Right renal pelvis (tissue), 4 donors: ENCODE data around the gene ADRA1B. TPM values are rescaled to one million over a fixed set of nuclear protein-coding genes. Genes with fewer than 3 reads are reported as not detected.

Source experiments
- DNase-seq, 4 donors: peaks; one replicate each; pipeline ENCODE4 v3.0.0-alpha.2; 2013; ENCODE audit warnings: low read depth in 4 of 4, low spot score in 3 of 4, missing footprints in 1 of 4
- polyA plus RNA-seq, 4 donors: library from polyadenylated mRNA; unstranded; fragments of 120-200 nt; gene quantifications; one replicate each; pipeline ENCODE4 v1.2.1, GENCODE V29; 2013; ENCODE audit not compliant: insufficient read length in 4 of 4

ADRA1B gene
- polyA plus RNA-seq, 4 donors, result 2.4 to 3.1 (median 3.0) TPM

DNA sequence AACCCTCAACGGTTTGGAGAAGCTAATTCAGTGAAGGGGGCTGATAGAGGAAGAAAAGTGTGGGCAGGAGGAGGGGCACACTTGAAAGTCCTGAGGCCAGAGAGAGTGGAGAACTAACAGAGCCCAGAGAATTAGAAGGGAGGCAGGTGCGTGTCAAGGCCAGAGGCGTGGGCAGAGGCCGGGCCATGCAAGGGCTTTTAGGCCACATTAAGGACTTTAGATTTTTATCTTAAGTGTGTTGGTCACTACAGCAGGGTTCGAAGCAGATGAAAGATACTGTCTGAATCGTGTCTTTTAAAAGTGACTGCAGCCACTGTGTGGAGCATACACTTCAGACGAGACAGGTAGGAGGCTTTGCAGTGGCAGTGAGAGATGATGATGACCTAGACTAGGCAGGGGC, 6.7 kb downstream of the ADRA1B start:
- DNase-seq, result no peak

DNA sequence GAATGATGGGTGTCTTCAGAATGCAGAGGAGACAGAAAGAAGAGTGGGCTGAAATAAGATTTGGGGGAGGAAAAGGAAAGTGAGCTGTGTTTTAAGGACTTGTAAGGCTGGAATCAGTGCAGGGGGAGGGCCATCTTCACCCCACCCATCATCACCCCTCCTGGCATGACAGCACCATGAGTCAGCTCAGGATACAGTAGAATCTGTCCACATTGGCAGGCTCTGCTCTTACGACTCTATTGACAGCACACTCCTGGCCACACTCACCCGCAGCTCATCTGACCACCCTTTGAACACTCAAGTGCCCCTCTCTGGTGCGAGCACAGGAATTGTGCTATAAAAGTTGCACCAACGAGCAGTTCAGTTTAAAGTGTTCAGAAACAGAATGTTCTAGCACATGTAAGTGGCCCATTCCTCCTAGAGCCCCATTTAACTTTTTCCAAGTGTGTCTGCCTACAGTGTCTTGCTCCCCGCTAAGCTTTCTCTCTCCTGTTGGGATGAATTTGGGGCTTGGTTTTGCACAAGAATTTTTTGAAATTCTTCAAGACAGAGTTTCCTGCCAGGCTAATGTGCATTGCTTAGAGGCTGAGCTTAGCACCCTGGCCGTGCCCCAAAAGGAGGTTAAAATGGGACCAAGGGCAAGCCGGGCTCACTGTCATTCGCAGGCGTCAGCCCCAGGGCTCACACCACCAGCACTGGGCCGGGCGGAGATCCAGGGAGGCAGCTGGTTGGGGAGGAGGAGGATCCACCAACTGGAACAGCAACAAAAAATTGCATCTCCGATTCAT, 12.0 kb downstream of the ADRA1B start:
- DNase-seq, result no peak

DNA sequence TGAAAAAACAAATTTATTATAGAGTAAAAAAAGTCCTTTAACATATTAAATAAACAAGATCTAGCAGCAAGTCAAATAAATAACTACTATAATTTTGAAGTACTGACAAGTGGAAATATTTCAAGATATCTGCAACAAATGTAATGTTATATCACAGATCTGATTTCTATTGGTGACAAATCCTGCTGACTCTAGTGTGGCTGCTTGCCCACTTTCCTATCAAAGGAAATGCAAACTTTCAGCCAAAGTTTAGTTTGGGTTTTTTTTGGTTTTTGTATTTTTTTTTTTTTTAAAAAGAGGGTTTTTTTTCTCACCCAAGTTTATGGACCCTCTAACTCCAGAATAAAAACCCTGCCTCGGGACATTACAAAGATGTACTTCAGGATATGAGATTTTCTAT, 12.9 kb downstream of the ADRA1B start:
- DNase-seq, result no peak

DNA sequence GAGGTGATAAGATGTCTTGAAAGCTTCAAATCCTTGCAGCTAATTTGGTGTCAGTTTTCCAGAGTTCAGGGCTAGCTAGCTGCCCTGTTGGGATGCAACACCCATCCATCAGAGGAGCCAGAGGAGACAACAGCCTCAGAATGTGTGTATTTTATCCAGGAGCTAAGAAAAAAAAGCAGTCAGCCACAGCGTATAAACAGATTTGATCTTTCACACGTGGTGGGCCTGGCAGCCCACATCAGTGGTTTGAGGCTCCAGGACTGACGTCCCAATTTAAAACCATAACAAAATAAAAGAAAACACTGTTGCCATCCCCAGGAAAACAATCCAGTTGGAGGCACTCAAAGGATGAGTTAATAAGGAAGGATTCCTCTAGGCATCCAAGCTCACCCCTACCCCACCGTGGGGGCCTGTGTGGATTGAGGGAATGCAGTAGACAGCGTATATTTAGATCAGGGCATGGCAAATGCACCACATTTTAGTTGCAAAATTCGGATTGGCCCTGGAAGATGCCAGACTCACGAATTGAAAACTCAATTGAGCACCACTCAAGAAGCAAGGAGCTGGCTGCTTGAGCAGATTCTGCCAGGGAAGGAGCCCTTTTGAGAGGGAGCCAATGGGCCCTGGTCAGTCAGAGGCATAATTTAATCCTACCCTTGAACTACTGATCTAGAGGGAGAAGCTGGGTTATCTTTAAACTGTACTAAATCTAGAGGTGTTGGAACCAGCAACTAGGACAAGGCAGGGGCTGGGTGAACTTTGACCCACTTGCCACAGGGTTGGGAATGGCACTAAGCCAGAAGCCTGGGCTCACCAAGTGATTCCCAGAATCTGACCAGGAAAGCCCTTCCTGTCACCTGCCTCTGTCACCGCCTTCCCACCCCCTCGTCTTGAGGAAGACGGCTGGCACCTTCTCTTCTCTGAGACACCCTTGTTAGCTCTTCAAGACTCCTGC, 17.5 kb downstream of the ADRA1B start:
- DNase-seq, result no peak

DNA sequence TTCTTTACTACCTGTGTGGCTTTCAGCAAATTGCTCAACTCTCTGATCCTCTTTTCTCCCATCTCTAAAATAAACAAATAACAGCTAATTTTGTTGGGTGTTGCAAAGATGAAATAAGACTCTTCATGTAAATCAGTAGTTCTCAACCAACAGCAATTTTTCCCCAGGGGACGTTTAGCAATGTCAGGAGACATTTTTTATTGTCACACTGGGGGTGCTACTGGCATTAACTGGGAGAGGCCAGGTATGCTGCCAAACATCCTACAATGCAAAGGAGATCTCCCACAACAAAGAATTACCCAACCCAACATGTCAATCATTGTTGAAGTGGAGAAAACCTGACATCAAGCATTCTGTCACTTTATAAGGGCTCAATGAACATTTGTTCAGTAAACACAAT, 19.7 kb downstream of the ADRA1B start:
- DNase-seq, result no peak

DNA sequence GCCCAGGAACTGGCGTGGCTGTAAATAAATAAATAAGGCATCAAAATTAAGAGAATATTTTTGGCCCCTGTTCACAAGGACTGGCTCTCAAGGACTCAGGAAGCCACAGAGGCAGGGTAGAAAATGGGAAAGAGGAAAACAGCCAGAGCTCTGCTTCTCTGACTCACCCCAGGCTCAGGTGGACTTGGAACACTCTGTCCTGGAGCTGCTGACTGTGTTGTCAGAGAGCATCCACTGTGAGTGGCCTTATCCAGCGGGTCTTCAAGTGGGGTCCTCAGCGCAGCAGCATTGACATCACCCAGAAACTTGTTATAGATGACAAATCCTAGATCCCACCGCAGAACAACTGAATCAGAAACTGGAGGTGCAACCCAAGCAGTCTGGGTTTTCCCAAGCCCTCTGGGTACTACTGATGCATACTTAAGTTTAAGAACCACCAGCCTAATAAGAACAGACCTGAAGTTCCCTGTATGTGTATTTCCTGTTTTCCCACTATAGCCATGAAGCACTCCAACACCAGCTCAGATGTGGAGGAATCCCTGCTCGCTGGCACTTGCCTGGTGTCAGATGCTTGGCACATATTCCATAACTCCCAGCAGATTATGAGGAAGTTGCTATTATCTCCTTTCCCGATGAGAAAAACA, 20.5 kb downstream of the ADRA1B start:
- no peak for DNase-seq

DNA sequence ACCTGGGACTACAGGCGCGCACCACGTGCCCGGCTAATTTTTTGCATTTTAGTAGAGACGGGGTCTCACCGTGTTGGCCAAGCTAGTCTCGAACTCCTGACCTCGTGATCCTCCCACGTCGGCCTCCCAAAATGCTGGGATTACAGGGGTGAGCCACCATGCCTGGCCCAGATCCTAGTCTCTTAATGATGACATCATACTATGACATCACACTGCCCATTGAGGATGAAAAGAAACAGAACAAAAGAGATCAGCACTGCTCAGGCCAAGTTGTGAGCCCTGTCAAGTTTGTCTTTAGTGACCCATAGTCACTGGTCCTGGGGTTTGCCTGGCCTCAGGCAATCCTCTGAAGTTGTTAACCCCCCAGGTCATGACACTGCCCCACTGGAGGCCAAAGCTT, 21.3 kb downstream of the ADRA1B start:
- DNase-seq, result no peak

DNA sequence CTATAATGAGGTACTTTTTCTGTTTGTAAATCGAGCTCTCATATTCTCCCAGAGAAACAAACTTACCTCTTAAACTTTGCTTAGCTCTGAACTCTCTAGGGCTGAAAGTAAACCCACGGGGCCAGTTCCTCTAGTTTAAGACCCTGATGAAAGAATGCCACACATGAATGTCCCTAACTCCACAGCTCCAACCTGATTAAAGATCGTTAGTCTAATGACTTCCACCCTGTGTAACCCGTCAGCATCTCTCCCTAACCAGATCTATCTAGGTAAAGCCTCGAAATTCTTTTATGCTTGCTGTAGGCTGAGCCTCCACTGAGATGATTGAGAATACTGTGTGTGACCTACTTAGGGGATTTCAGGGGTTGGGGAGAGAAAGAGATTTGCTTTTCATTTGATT, 27.0 kb downstream of the ADRA1B start:
- DNase-seq, result no peak

DNA sequence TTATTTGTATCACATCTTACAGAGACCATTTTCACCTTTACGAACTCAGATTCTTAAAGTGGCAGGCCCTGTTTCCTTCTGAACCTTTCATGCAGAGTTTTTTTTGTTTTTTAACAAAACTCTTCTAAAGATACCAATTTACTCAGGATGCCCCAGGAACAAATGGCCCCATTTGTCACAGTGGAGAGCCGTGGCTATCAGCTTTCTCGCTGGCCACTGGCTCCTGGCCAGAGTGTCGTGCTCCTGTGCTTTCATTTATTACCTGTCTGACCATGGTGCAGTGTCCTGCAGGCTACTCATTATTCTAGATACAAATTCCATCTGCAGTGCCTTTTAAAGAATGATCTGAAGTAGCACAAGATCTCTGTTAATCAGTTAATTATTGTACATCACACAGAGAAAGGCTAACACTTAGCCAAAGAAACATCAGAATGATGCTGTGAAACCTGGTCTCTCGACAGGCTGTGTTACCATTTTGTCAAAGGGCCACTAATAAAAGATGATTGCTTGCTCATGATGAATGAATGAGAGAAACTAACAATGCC, 27.8 kb downstream of the ADRA1B start:
- no peak for DNase-seq

DNA sequence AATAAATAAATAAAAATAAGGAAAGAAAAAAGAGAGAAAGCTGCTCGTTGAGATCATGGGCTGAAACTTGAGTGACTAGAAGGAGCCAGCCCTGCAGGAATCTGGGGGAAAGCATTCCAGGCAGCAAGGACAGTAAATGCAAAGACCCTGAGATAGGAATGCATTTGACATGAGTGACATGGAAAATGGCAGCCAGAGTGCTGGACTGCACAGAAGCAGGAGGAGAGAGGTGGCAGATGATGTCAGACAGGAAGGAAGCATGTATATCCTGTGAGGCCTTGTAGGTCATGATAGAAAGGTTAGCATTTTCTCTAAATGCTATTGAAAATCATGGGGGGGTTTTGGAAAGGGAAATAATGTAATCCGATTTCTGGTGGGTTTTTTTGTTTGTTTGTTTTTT, 29.1 kb downstream of the ADRA1B start:
- DNase-seq, result no peak

DNA sequence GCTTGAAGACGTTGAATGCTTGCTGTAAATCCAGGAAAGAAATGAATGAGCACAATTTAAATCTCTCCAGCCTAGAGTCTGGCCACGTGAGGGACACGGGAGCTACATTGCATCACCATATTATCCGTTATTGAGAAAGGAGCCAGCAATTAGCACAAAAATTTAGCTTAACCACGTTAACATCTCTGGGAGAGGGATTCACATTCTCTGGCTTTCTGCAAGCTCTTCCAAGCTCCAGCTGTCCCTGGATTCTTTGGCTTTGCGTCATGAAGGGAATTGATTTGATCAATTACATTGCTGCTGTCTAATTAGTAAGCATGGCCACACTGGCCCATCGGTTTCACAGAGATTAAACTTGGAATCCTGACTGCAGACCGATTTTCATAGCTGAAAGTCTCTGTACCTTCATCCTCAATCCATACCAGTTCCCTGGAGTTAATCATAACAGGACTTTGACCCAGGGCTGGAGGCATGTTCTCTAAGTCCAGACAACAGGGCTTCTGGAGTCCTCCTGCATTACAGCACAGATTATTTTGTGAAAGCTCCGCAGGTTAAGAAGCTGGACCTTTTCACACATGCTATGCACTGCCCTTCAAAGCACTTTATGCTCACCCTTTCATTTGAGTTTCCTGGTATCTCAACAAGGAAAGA, 31.6 kb downstream of the ADRA1B start:
- DNase-seq, result no peak

DNA sequence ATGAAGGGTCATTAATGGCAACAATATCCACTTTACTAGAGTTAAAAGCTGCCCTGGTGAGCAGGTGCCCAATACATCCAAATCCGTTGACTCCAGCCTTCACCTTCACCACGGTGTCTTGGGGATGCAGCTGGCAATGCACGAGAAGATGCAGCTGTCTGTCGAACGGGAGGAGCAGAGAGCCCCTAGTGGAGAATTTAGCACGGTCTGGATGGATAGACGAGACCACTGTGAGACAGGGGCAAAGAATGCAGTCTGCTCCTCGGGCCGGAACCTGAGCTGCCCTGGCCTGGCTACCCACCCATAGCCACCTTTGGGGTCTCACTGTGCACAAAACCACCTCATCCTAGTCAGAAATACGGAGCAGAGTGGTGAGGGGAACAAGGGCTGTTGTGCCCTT, 35.1 kb downstream of the ADRA1B start:
- DNase-seq, result no peak

DNA sequence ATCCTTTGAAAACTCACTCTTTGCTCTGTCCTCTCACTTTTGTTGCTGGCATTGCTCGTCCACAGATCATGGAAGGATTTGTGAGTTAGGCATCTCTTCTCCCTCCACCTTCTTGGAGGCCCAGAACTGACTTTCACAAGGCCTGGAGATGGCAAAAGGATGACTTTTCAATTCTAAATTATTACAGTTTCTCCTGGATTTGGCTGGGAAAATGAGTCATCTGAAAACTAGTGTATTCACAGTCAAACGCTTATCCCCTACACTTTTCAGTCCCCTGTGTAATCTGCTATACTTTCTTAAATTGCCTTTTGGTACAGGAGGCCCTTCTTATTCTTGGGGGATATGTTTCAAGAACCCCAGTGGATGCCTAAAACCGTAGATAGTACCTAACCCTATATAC, 35.6 kb downstream of the ADRA1B start:
- no peak for DNase-seq

DNA sequence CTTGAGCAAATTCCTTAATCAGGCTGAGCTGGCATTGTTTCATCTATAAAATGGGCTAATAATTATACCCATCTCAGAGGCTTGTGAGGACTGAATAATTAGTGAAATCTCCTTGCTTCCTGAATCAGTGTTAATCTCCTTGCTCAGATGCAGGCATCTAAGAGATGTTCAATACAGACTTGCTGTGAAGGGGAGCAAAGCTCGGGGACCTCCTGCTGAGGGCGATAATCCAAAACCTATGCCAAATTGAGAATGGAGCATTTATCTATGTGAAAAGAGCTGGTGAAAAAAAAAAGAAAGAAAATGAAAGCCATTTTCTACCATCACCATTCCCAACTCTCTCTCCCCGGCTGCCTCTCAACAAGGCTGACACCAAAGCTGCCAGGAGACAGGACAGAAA, 37.3 kb downstream of the ADRA1B start:
- DNase-seq, result no peak

DNA sequence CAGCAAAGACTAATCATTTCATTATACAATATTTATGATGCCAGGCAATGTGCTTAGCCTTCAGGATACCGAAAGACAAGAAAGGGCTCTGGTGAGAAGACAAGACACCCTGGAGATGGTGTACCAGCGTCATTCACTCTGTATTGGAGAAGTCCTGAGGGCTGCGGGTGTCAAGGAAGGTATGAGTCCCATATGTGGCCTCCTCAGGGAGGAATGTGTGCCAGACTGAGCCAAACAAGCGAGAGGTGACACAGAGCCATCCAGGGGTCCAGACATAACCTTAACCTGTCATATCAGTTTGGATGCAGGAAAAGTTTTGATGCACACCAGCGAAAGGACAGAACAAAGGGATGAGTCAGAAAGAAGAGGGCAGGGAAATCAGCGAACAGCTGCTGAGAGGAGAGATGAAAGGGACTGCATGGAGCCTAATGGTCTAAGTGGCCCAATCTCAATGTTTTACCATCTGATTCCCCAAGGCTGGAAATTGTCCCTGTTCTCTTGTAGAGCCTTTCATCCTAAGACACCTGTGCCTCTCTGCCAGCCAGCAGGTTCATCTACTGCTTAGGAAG, 38.9 kb downstream of the ADRA1B start:
- DNase-seq, result no peak

DNA sequence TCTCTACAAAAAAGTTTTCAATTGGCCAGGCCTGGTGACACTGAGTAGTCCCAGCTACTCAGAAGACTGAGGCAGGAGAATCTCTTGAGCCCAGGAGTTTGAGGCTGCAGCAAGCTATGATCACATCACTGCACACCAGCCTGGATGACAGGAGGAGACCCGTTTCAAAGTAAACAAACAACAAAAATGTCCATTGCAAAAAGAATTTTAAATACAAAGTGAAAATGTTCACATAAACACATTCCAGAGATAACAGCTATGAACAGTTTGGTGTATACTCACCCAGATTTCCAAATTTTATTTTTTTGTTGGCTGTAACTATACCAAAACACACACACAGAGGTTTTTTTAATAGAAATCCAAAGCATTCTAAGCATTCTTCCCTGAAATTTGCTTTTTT, 39.8 kb downstream of the ADRA1B start:
- DNase-seq, result no peak

DNA sequence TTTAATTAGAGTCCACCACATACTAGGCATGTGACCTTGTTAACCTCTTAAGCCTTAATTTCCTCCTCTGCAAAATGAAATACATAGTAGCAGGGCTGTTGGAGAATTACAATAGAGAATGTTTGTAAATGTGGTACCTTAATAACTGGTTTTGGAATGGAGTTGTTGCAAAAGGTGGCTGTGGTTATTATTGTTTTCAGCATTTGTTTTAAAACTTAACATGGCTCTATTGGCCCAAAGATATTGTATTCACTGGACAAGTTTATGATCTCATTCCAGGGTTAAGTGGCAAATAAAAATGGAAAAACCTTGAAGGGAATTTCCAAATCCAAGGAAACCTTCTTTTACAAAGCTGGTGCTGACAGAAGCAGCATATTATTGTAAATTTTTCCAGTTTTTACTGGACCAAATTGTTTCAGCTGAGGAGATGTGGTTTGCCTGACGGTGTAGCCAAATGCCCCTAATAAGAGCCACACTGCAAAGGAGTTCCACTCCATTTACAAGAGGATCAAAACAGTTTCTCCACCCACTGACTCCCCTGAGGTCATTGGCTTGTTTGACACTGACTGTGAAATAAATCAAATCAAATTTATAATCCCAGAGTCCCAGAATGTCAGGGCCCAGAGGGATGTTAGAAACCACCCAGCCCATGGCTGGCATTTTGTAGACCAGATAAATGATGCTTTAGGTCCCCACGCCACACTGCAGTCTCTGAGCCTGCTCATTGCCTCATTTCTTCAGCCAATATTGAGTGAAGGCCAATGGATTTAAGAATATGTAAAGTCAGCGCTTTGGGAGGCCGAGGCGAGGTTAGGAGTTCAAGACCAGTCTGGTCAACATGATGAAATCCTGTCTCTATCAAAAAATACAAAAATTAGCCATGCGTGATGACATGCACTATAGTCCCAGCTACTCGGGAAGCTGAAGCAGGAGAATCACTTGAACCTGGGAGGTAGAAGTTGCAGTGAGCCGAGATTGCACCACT, 45.2 kb downstream of the ADRA1B start:
- no peak for DNase-seq

DNA sequence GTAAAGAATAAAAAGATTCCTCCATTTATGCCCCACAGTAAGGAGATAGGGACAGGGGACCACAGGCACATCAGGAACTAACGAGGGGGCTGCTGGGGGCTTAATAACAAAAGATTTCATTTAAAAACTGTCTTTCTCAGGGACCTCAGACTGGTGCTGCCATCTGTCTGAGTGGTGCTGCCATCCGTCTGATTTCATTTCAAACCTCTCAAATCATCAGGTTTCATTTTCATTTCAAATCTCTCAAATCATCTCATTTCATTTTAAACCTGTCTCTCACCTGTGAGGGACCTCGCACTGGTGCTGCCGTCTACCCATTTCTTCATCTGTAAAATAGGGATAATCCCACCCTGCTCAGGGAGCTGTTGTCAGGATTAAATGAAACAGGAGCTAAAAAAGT, 45.9 kb downstream of the ADRA1B start:
- DNase-seq, result no peak

DNA sequence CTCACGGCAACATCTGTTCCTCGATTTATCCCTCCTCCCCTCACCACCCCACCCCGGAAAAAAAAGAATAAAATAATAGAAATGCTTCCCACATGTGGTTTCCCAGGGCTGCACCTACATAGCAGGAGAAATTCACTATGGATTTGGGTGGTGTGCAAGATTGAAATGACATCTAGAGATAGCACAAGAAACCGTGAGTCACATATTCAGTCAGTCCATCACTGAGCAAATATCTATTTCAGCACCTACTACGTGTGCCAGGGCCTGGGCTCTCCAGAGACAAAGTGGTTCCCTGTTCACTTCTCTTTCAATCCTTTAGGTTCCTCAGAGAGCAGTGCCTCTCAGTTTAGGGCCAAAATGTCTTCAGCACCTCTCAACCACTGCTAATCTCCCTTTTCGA, 47.7 kb downstream of the ADRA1B start:
- DNase-seq, result no peak
